NCI-H128 (cell line): ENCODE measurements around the gene ANKS1B.
"Not testable (repeated sequence)": the region's sequence is repeated elsewhere in the genome, so short reads cannot be mapped to it uniquely, and the experiment has no call there.

Experiments used
- DNase-seq: peaks from one replicate; lab custom pipeline; 2025; ENCODE audit not compliant: unreplicated experiment; lab: John Stamatoyannopoulos, UW

Gene ANKS1B

GRCh38 chr12:98799822-98800221 lies 1184.9 kb downstream of the ANKS1B start:
- no peak for DNase-seq

DNA sequence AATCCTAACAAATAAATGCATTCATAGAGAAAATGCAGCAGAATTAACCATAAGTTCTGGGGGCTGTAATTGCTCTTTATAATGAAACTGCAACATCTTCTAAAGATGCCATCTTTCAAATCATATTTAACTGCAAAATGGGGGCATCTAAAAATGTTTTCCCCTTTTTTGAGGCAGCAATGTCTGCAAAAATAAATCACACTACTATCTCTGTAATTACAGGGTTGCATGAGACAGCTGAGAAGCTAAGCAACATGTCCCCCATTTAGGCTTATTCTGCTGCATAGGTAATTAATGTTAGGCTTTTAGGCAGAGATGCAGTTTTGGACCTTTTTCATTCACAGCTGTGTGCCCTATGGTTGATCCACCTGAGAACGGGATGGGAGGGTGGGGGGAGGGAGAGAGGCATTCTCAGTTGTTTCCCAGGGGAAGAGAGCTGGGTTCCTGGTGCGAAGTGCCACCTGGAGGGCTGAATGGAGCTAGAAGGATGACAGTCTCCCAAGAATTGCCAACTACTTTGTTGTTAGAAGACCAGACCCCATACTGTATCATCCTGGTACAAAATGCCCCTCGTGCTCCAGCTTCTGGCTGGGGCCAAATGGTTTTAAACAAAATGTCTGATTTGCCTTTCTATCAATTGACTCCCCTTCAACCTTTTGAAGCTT lies 1185.5 kb downstream of the ANKS1B start:
- no peak for DNase-seq

GRCh38 chr12:98797200-98797599 lies 1187.5 kb downstream of the ANKS1B start:
- DNase-seq, result no peak

DNA sequence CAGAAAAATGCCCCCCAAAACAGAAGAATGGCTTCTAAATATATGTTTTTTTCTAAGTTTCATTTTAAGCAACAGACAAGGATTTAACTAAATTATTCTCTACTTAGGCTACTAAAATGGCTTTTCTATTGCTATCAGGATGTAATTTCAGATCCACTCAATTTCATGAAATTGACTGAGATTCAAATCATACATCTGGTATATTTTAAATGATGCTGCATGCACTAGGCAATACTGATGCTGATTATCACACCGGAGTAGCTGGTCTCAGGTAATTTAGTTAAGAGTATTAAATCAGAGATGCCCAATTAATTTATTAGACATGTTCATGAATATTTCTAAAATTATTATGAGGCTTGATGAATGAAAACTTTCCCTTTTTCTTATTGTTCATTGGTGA lies 1188.0 kb downstream of the ANKS1B start:
- no peak for DNase-seq

DNA sequence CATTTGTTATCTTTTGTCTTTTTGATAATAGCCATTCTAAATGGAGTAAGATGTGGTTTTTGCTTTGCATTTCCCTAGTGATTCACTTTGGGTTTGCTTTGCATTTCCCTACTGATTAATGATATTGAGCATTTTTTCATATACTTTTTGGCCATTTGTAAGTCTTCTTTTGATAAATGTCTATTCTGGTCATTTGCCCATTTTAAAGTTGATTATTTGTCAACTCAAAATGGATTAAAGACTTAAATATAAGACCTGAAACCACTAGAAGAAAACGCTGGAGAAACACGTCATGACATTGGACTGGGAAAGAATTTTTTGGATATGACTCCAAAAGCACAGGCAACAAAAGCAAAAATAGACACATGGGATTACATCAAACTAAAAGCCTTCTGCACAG lies 1191.6 kb downstream of the ANKS1B start:
- DNase-seq, result no peak

DNA sequence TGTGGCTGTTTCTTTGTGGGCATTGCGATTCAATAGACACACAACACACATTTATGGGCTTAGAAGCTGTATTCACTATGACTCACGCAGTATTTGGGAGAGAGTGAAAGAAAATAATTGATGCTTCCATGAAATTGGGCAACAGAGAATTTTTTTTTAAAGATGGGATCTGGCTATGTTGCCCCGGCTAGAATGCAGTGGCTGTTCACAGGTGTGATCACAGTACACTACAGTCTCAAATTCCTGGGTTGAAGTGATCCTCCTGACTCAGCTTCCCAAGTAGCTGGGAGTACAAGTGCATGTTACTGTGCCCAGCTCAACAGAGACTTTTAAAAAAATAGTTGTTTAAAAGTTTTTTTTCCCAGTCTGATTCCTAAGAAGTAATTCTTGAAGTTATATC lies 1193.3 kb downstream of the ANKS1B start:
- DNase-seq, result no peak

GRCh38 chr12:98788396-98788795 lies 1196.3 kb downstream of the ANKS1B start:
- DNase-seq, result no peak

DNA sequence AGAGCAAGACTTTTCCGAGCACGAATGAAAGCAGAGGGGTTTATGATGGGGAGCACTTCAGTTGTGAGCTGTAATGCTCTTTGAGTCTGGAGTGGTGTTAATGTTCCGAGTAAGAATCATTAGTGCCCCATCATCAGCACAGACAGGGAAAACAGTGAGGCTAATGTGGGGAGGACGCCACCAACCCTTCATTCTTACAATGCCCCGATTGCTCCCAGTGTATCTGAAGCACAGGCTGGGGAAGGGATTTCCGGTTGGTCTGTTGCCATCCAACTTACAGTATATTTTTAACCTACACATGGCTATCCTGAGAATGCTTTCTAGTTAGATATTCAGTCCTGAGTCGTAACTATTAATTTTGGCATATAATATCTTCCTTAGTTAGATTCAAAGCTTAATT lies 1198.1 kb downstream of the ANKS1B start:
- DNase-seq, result no peak

DNA sequence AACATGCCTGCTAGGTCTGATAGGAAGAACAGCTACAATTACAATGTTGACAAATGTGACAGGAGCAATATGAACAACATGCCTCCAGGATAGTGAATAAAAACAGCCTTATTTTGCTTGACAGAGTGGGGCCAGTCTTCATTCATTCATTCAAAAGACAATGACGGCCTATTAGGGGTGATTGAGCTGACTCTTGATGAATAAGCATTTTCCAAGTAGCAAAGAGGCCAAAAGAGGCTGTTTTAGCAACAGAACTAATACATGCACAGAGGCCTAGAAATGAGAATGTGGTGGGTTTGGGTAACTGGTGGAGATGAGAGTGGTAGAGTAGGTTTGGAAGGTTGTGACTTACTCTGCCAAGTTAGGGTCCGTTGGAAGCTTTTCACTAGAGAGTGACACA lies 1201.3 kb downstream of the ANKS1B start:
- no peak for DNase-seq

DNA sequence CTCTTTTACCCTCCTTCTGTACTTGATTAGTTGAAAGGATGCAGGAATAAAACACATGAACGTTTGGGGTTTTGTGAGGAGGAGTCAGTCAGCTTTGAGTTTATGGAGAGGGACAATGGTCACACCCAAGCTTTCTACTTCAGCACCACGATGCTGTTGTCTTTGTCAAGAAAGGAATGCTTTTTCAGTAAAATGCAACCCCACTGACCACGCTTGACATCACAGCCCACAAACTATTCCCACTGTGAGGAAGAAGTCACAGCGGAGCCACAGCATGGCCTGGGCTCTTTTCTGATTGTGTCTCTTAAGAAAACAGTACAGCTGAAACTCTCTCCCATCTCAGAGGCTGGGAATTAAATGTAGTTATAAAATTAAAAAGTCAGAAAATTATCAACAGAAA lies 1204.5 kb downstream of the ANKS1B start:
- DNase-seq, result no peak

GRCh38 chr12:98772818-98773217 lies 1211.9 kb downstream of the ANKS1B start:
- DNase-seq, result no peak

GRCh38 chr12:98771811-98772752 lies 1212.7 kb downstream of the ANKS1B start:
- DNase-seq, result no peak

DNA sequence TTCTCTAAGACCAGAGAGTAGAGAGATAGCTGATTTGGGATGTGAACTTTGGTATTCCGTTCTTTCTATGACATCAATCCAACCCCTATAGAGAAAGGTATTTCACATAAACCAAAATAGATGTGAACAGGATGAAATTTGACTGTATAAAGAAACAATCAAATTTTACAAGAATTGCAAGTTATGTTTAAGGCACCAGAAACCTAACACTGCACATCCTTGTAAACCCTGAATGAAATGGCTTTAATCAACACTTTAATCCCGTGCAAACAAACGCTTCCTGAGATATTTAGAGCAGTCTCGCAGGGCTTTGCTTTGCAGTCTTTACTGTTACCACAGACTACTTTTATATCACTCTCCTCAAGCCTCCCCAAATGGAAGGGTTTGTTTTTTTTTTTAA lies 1214.5 kb downstream of the ANKS1B start:
- no peak for DNase-seq

DNA sequence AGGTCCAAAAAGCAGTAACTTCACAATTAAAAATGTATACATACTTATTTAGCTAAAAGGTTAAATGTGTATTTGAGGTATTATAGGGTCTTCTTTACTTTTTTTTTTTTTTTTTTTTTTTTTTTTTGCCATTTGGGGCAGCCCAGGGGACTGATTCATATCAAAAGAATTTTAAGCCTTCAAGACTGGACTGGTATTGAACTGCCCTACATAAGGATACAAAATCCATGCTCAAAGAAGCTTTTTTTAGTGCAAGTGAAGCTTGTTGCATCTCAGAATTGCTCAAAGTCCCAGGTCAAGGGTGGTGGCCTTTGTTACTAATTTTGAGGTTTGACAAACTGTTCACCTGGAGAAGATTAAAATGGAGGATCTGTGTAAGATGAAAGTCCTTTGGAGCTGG lies 1215.7 kb downstream of the ANKS1B start:
- DNase-seq, result no peak

- DNase-seq, result no peak
These were observed 1217.5 kb downstream of the ANKS1B start for GRCh38 chr12:98767248-98767647.

DNA sequence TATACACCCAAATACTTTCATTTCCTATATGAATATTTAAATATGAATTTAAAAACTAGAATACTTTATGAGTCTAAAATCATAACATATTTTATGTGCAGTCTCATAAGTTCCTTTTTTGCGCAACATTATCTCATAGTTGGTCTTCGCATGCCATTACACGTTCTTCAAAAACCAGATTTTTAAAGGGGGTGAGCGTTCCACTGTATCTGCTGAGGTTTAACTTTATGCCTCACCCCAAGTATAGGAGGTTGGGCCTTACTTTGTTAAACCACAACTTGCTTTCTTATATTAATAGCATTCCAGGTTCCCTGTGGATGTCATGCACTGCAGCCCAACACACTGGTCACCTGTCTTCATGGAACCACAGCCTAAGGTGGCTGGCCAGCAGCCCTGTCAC lies 1221.1 kb downstream of the ANKS1B start:
- DNase-seq, result no peak

DNA sequence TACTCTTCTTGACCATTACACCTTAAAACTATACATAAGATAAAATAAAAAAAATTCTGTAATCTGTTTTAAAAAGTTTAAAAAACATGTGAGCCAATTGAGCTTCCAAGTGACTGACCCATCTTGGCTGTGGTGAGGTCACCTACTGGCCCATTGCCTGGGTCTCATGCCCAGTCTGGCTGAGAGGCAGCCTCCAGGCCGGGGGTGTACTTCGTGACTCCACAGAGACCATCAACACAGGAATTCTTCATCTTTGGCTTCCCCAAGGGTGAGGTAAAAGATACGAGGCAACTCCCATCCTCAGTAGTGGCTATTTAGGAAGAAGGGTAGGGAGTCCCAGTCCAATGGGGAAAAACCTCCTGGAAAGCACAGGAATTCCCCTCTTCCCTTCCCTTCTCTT lies 1226.4 kb downstream of the ANKS1B start:
- DNase-seq, result no peak

DNA sequence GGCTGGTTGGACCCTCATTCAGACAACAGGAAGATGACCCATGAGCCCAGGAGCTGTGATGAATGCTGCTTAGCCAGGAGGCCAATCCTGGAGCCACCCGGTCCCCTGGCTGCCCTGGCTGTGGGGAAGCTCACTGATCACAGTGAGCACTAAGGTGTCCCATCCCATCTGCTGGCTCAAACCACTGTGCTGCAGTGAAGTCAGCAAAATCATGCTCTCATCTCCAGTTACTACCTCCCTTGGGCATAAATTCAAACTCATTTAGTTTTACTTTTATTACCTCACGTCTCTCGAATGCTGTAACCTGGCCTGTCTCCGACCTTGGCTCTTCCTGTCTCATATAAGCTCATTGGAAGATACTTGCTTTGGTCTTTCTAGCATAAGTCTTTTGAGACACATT lies 1227.3 kb downstream of the ANKS1B start:
- no peak for DNase-seq

DNA sequence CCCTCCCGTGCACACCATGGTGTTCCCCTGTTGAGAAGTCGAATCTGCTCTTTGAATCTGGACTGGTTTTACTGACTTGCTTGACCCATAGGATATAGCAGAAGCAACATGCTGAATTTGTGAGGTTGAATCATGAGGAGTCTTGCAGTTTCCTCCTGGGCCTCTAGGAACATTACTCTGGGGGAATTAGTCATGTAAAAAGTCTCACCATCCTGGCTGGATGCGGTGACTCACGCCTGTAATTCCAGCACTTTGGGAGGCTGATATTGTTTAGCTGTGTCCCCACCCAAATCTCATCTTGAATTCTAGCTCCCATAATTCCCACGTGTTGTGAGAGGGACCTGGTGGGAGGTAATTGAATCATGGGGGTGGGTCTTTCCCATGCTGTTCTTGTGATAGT lies 1228.9 kb downstream of the ANKS1B start:
- DNase-seq, result not testable (repeated sequence)

- no peak for DNase-seq
These were observed 1230.6 kb downstream of the ANKS1B start for GRCh38 chr12:98754095-98754494.

DNA sequence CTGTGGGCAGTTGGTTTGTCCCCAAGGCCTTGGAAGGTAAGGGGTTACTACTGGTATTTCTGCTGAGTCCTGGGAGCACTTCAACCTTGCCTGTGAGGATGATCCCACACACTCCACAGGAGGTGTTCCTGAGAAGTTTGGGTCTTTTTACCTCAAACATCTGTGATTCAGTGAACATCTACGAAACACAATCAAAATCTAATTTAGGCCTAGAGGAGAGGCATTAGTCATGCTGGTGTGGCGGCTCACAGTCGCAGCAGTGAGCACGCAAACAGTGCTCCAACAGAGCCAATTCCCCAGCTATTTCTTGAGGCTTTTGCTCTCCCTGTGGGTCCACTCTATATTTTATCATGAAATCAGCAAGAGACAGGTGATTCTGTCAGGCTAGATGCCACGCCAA lies 1232.0 kb downstream of the ANKS1B start:
- no peak for DNase-seq

GRCh38 chr12:98751580-98752115 lies 1233.1 kb downstream of the ANKS1B start:
- DNase-seq, result no peak
